A549 (cell line): ENCODE data around the gene ARF5. TPM values are rescaled to one million over a fixed set of nuclear protein-coding genes. Genes with fewer than 3 reads are reported as not detected.

Experiments used
- ATAC-seq, 2 experiments: fragments of 200-7000 bp in 1 of 2; fragments of >200 bp in 1 of 2; cut with Nextera tagmentation in 1 of 2; cut with Tn5 transposase in 1 of 2; 3 replicates each; pipeline versions ENCODE4 v1.8.0 to v1.9.1; 2018 to 2020; ENCODE audit warnings: mild to moderate bottlenecking in 1 of 2, moderate library complexity in 1 of 2
- CTCF ChIA-PET: fragments of 300-600 bp; sonication (Branson Sonifier 250); formaldehyde crosslinking; extraction: SDS; loops from one replicate; lab custom pipeline; 2021; ENCODE audit warnings: antibody characterized with exemption, inconsistent platforms; lab: Yijun Ruan, JAX
- POLR2A ChIA-PET: fragments of 350-600 bp; formaldehyde crosslinking; extraction: SDS; loops from one replicate; lab custom pipeline; 2021; ENCODE audit warnings: antibody characterized with exemption, inconsistent platforms; lab: Yijun Ruan, JAX
- DNase-seq, 2 experiments: peaks; one replicate each; pipeline versions ENCODE4 v3.0.0 to v3.0.0-alpha.2; 2011 to 2016; ENCODE audit warnings: low read depth in 1 of 2, low spot score in 1 of 2
- FAIRE-seq: peaks from 2 replicates; lab custom pipeline; 2011; peaks lifted over from hg19 to GRCh38; lab: Jason Lieb, UNC
- H3K27ac ChIP-seq, 2 experiments: fragments of >200 bp; sonication (Bioruptor Twin); formaldehyde crosslinking; 3 replicates each; pipeline ENCODE4 v1.5.1; 2016 to 2017
- H3K4me1 ChIP-seq: fragments of >200 bp; sonication (Bioruptor Twin); formaldehyde crosslinking; 3 replicates; pipeline ENCODE4 v1.6.1; 2016
- H3K4me2 ChIP-seq: fragments of >200 bp; sonication (Bioruptor Twin); formaldehyde crosslinking; 3 replicates; pipeline ENCODE4 v1.6.1; 2016
- H3K4me3 ChIP-seq: fragments of >200 bp; sonication (Bioruptor Twin); formaldehyde crosslinking; 3 replicates; pipeline ENCODE4 v1.5.1; 2016
- H3K9me3 ChIP-seq: fragments of >200 bp; sonication (Bioruptor Twin); formaldehyde crosslinking; 3 replicates; pipeline ENCODE4 v1.6.1; 2016
- CTCF ChIP-seq: fragments of >200 bp; sonication (Bioruptor Twin); formaldehyde crosslinking; IDR thresholded peaks from 3 replicates; pipeline ENCODE4 v1.5.1; 2016
- EHMT2 ChIP-seq: fragments of 200-600 bp; sonication (generic); IDR thresholded peaks from 2 replicates; pipeline ENCODE4 v1.6.1; 2016; ENCODE audit warnings: antibody characterized with exemption, low read depth, mild to moderate bottlenecking, moderate library complexity
- ELK1 ChIP-seq: fragments of 150-350 bp; IDR thresholded peaks from 2 replicates; pipeline ENCODE4 v1.6.1; 2014; ENCODE audit warnings: low read depth, mild to moderate bottlenecking, low read length
- ESRRA ChIP-seq: fragments of 150-350 bp; IDR thresholded peaks from 2 replicates; pipeline ENCODE4 v1.6.1; 2014; ENCODE audit warnings: mild to moderate bottlenecking, low read length, borderline replicate concordance
- GATA3 ChIP-seq: IDR thresholded peaks from 2 replicates; pipeline ENCODE4 v1.6.1; 2012; ENCODE audit warnings: borderline replicate concordance
- HOXB5 ChIP-seq: fragments of 250-450 bp; sonication (Bioruptor Pico); IDR thresholded peaks from 2 replicates; pipeline ENCODE4 v1.5.0; 2020; ENCODE audit warnings: mild to moderate bottlenecking, moderate library complexity
- KDM5A ChIP-seq: fragments of 200-600 bp; sonication (generic); IDR thresholded peaks from 2 replicates; pipeline ENCODE4 v1.6.1; 2016; ENCODE audit warnings: antibody characterized with exemption, mild to moderate bottlenecking
- PHF8 ChIP-seq: fragments of 200-600 bp; sonication (generic); IDR thresholded peaks from 2 replicates; pipeline ENCODE4 v1.6.1; 2016; ENCODE audit warnings: low read depth, mild to moderate bottlenecking, antibody characterized with exemption, moderate library complexity, borderline replicate concordance
- POLR2A ChIP-seq: IDR thresholded peaks from 2 replicates; pipeline ENCODE4 v1.6.1; 2012; ENCODE audit warnings: mild to moderate bottlenecking, low read length
- POLR2AphosphoS2 ChIP-seq: conservative IDR thresholded peaks from 2 replicates; pipeline ENCODE4 v1.6.1; 2012; ENCODE audit warnings: low read length, improper control_type of control experiment, inconsistent platforms
- RAD21 ChIP-seq, 2 experiments: fragments of >200 bp in 1 of 2; sonication (Bioruptor Twin) in 1 of 2; formaldehyde crosslinking in 1 of 2; IDR thresholded peaks in 1 of 2; conservative IDR thresholded peaks in 1 of 2; 2 replicates in 1 of 2; 3 replicates in 1 of 2; pipeline ENCODE4 v1.6.1; 2012 to 2018; ENCODE audit warnings: inconsistent platforms in 1 of 2
- RARB ChIP-seq: fragments of 250-450 bp; sonication (Bioruptor Pico); IDR thresholded peaks from 2 replicates; pipeline ENCODE4 v1.8.0; 2021; ENCODE audit warnings: mild to moderate bottlenecking, moderate library complexity
- SMC3 ChIP-seq: fragments of >200 bp; sonication (Bioruptor Twin); formaldehyde crosslinking; IDR thresholded peaks from 3 replicates; pipeline ENCODE4 v1.6.1; 2018; ENCODE audit warnings: inconsistent platforms
- SREBF2 ChIP-seq: fragments of 450-650 bp; IDR thresholded peaks from 2 replicates; pipeline ENCODE4 v1.6.1; 2014; ENCODE audit warnings: mild to moderate bottlenecking, moderate library complexity
- ZSCAN20 ChIP-seq: fragments of 250-450 bp; sonication (Bioruptor Pico); IDR thresholded peaks from 2 replicates; pipeline ENCODE4 v1.8.0; 2022; ENCODE audit warnings: mild to moderate bottlenecking, moderate library complexity
- WGBS: methylation state at CpG from one replicate; pipeline ENCODE4 v1.1.6; 2017; ENCODE audit errors: missing lambda C conversion rate; 5-methylcytosine and 5-hydroxymethylcytosine counted together
- polyA plus RNA-seq, 4 experiments: library from polyadenylated mRNA; depleted of rRNA in 3 of 4; stranded (reverse); fragments of >200 nt; fragmentation: RNase III in 1 of 4; extraction: RNeasy Plus Mini Kit Qiagen cat#74134 plus additional on column Dnase treatment in 1 of 4; gene quantifications; 2 replicates in 3 of 4; 3 replicates in 1 of 4; pipeline ENCODE4 v1.2.3, GENCODE V29; 2011 to 2017
- TF ChIP-seq, protein P1 (sequence below): IDR thresholded peaks from 2 replicates; pipeline ENCODE4 v1.6.1; 2012
- TF ChIP-seq, protein P2 (sequence below): IDR thresholded peaks from 2 replicates; pipeline ENCODE4 v1.6.1; 2012; ENCODE audit warnings: low read depth, borderline replicate concordance

Gene ARF5
- polyA plus RNA-seq, 2 of the 4 experiments (the other 2 are of a cell fraction): 163 to 172 TPM

- H3K9me3 ChIP-seq: no peaks in the 10 kb centered on the region
- no peaks in the 10 kb centered on the region for H3K4me1 ChIP-seq
- WGBS: 38% methylated on average over 5 of the region's 5 CpGs
- H3K27ac ChIP-seq: no peak overlapping the region
- ChIA-PET CTCF (interaction anchor here (0.9 to 1.6 kb wide), 3 partner anchors 8 to 14 kb away, joined by 3 to 6 read pairs (median 6); no protein-coding TSS in a partner anchor), POLR2A (no interaction called here)
- no peak overlapping the region for H3K4me3 ChIP-seq
- DNase-seq (peak; percentile 32 to 53), FAIRE-seq (no peak), ATAC-seq (peak; percentile 89 to 91)
- H3K4me2 ChIP-seq: no peak overlapping the region
- TF ChIP-seq CTCF (peak; percentile 35; the same call in 2 of the 3 replicates), RARB (CRISPR knock-in tag) (no peak), SMC3 (0 out of 3 replicates have a peak, but pooled peaks have one; percentile 11), RAD21 (conservative IDR thresholded peaks at IDR 0.05 in 1 of 2, IDR thresholded peaks at IDR 0.05 in 1 of 2) (peak in 1 of 2 experiments; percentile 36; a peak in 1 of 5 replicates)
Measured at GRCh38 chr7:127629268-127629854, 41.1 kb downstream of the ARF5 start.

DNA sequence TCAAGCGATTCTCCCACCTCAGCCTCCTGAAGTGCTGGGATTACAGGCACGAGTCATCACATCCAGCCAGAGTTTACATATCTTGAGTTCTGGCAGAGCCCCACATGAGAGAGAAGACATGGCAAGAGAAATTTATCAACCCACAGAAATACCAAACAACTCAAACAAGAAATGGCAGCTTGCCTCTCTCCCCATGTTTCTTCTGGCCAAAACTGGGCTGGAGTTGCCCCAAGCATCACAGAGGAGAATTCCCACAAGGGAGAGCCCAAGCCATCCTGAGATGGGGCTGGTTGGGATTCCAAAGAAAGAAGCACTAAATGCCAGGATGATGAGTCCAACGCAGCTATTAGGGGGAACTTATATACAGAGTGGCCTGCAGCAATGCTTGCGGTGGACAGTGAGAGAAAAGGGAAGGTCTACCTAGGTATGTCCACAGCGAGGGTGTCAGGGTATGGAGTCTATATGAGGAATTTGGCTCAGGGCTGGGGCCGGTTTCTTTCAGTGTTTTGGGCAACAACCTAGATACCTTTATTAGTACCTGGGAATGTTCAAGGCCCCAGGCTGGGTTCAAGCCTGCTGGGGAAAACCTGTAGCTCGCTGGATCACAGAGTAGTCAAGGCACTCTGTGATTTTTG lies 44.2 kb downstream of the ARF5 start:
- POLR2A ChIA-PET: no interaction called here
- FAIRE-seq: no peak
- DNase-seq: no peak
- ATAC-seq: no peak
- Histone ChIP-seq H3K4me1 (no peaks in the 10 kb centered on the region), H3K4me3 (no peak overlapping the region), H3K4me2 (no peak overlapping the region), H3K9me3 (no peaks in the 10 kb centered on the region), H3K27ac (no peak overlapping the region)
- WGBS: 53% methylated on average over 7 of the region's 7 CpGs
- CTCF ChIA-PET: interaction anchor here (1.4 kb wide), 1 partner anchor 43 kb away, joined by 4 read pairs; no protein-coding TSS in a partner anchor
- TF ChIP-seq ZSCAN20 (CRISPR knock-in tag) (no peak), HOXB5 (CRISPR knock-in tag) (no peak)
- TF ChIP-seq, all 56 proteins: peak for 0

DNA sequence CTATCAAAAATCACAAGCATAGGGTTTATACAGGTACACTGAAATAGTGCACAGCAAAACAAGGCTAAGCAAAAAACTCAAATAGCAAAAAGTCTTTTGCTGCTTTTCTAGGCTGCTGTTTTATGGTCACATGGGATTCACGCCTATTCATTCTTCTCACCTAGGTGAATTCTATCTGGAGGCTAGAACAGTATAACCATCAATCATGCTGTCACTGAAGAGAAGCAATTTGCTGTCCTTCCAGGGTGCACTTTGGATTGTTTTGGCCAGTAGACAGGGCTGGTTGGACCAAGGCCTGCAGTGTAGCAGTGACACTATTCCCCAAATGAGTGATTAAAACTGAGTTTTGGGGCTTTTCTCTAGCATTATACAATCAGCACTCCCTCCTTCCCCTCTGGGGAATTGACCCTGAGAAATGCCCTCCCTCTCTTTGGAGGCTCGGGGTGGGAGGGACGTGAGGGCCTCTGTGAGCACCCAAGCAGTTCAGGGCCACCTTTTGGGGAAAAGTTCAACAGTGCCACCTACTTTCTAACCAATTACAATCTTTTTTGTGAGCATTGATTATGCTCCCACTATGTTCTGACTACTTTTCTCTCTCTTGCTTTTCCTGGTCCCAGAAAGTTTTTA lies 47.6 kb downstream of the ARF5 start:
- WGBS: 40% methylated on average over 3 of the region's 3 CpGs

More for the DNA sequence above, 47.6 kb downstream of the ARF5 start:
- no peak for ATAC-seq
- ChIA-PET CTCF (no interaction called here), POLR2A (no interaction called here)
- no peaks in the 10 kb centered on the region for H3K4me1 ChIP-seq
- no peak overlapping the region for H3K4me2 ChIP-seq
- H3K9me3 ChIP-seq: no peaks in the 10 kb centered on the region
- no peak for TF ChIP-seq POLR2A
- TF ChIP-seq ESRRA: no peak
- TF ChIP-seq, protein P1, sequence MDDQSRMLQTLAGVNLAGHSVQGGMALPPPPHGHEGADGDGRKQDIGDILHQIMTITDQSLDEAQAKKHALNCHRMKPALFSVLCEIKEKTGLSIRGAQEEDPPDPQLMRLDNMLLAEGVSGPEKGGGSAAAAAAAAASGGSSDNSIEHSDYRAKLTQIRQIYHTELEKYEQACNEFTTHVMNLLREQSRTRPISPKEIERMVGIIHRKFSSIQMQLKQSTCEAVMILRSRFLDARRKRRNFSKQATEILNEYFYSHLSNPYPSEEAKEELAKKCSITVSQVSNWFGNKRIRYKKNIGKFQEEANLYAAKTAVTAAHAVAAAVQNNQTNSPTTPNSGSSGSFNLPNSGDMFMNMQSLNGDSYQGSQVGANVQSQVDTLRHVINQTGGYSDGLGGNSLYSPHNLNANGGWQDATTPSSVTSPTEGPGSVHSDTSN: no peak
- TF ChIP-seq SMC3: no peak
- TF ChIP-seq PHF8: no peak
- no peak for TF ChIP-seq HOXB5 (CRISPR knock-in tag)
- no peak for TF ChIP-seq POLR2AphosphoS2
- TF ChIP-seq KDM5A: no peak
- no peak for TF ChIP-seq SREBF2
- TF ChIP-seq GATA3: no peak
- no peak for TF ChIP-seq EHMT2
- no peak for TF ChIP-seq RAD21 (conservative IDR thresholded peaks at IDR 0.05 in 1 of 2, IDR thresholded peaks at IDR 0.05 in 1 of 2)
- TF ChIP-seq, protein P2, sequence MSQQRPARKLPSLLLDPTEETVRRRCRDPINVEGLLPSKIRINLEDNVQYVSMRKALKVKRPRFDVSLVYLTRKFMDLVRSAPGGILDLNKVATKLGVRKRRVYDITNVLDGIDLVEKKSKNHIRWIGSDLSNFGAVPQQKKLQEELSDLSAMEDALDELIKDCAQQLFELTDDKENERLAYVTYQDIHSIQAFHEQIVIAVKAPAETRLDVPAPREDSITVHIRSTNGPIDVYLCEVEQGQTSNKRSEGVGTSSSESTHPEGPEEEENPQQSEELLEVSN: no peak
- TF ChIP-seq ELK1: no peak
- no peak overlapping the region for H3K4me3 ChIP-seq
- no peak for FAIRE-seq
- no peak overlapping the region for H3K27ac ChIP-seq
- no peak for DNase-seq
